Measurements from ENCODE around the gene ATRX. TPM values are rescaled to one million over a fixed set of nuclear protein-coding genes. Genes with fewer than 3 reads are reported as not detected.

Gene ATRX
- total RNA-seq, 4 donors from 2014 or later: 86.5 to 148 (median 114) TPM

GRCh38 chrX:77743720-77744119 lies 42.3 kb downstream of the ATRX start:
- no peak for TF ChIP-seq CTCF (IDR thresholded peaks at IDR 0.05; ENCODE audit: low read depth)

- no peak for TF ChIP-seq CTCF (IDR thresholded peaks at IDR 0.05; ENCODE audit: low read depth)
Measured at GRCh38 chrX:77742788-77743476, 43.1 kb downstream of the ATRX start.

DNA sequence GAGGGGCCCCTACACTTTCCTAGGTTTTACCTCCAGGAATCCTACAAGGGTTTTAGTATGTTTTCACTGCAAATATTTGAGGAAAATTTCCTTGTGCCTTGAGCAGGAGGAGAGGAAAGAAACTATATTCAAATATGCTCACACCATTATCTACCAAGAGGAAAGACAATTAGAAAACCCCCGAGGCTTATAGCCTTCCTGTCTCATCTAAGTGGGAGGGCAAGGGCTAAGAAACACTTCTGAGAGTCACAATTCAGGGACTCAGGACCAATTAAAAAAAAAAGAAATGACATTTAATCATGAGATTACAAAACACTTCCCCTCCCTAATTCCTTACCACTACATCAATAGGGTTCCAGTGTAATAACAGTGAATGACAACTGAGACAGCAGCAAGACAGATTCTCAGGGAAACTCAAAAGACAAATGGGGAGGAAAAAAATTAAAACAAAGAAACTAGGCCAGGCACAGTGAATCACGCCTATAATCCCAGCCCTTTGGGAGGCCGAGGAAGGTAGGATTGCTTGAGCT lies 45.6 kb downstream of the ATRX start:
- no peak for TF ChIP-seq CTCF (IDR thresholded peaks at IDR 0.05; ENCODE audit: low read depth)

- no peak for TF ChIP-seq CTCF (IDR thresholded peaks at IDR 0.05; ENCODE audit: low read depth)
Measured at GRCh38 chrX:77733342-77733741, 52.7 kb downstream of the ATRX start.

DNA sequence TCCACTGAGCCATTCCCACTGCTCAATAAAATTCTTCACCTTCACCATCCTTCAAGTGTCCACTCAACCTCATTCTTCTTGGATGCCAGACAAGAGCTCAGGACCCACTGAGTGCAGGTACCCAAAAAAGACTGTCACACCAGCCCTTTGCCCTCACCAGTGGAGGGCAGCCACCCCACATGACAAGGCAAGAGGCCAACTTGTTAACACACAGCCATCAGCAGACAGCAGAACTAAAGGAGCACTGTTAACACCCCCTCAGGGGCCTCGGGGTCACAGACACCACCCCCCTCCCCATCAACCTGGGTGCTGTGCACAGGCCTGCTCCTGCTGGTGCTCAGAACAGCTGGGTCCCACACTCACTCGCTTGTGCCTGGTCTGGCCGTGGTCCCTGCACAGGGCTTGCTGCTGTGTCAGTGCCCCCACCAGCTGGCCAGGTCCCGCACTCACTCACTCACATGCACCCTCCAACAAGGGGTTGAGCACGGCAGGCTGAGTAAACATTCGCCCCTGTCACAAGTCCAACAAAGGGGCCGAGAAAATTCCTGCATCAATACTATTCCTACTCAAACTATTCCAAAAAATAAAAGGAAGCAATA lies 54.1 kb downstream of the ATRX start:
- TF ChIP-seq CTCF (IDR thresholded peaks at IDR 0.05; ENCODE audit: low read depth): no peak

DNA sequence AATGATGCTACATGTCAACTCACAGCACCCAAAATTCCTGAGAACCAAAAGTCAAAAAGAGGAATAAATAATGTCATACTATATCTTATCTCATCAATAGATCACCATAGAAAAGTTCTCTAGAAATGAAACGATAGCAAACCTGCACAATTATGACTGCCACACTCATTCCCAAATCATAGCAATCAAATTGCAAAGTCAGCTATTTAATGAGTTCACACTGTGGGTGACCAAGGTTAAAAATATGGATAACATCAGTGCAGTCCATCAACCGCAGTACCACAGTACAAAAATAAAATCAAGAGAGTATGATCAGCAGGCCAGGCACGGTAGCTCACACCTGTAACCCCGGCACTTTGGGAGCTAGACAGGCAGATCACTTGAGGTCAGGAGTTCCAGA lies 62.3 kb downstream of the ATRX start:
- no peak for TF ChIP-seq CTCF (IDR thresholded peaks at IDR 0.05; ENCODE audit: low read depth)

GRCh38 chrX:77719388-77719787 lies 66.6 kb downstream of the ATRX start:
- TF ChIP-seq CTCF (IDR thresholded peaks at IDR 0.05; ENCODE audit: low read depth): no peak

Measured in subcutaneous adipose tissue (tissue), 4 donors.